Upper lobe of left lung (tissue), 6 donors: Measurements from ENCODE around the gene ANKRD13D. TPM values are rescaled to one million over a fixed set of nuclear protein-coding genes. Genes with fewer than 3 reads are reported as not detected.
A peak's percentile ranks its signal among the peaks of the same experiment; 100 is the strongest.

Source experiments
- ATAC-seq, 2 donors: fragments of 200-7000 bp; cut with Tn5 transposase; one replicate each; pipeline ENCODE4 v1.9.1; 2022; ENCODE audit warnings: mild to moderate bottlenecking in 2 of 2, moderate library complexity in 2 of 2; ENCODE audit not compliant: low FRiP score in 2 of 2
- DNase-seq, 2 donors: peaks; one replicate each; pipeline ENCODE4 v3.0.0-alpha.2; 2019 to 2020
- H3K27ac ChIP-seq, 4 donors: fragments of 200-600 bp; sonication (generic); one replicate each; pipeline ENCODE4 v1.5.1; 2016 to 2019
- H3K27me3 ChIP-seq, 4 donors: fragments of 200-600 bp; sonication (generic); one replicate each; pipeline ENCODE4 v1.5.1; 2017 to 2019
- H3K36me3 ChIP-seq, 4 donors: fragments of 200-600 bp; sonication (generic); one replicate each; pipeline ENCODE4 v1.5.1; 2016 to 2019
- H3K4me1 ChIP-seq, 4 donors: fragments of 200-600 bp; sonication (generic); one replicate each; pipeline ENCODE4 v1.5.1; 2018 to 2019
- H3K4me3 ChIP-seq, 4 donors: fragments of 200-600 bp; sonication (generic); one replicate each; pipeline ENCODE4 v1.5.1; 2017 to 2019; ENCODE audit warnings: mild to moderate bottlenecking in 2 of 4, moderate library complexity in 1 of 4
- H3K9me3 ChIP-seq, 4 donors: fragments of 200-600 bp; sonication (generic); one replicate each; pipeline ENCODE4 v1.5.1; 2018 to 2019
- EP300 ChIP-seq, 4 donors: sonication (generic); formaldehyde crosslinking; IDR thresholded peaks; one replicate each; pipeline ENCODE4 v1.5.1; 2017; ENCODE audit warnings: antibody characterized with exemption in 4 of 4, control low read depth in 2 of 4
- POLR2A ChIP-seq, 4 donors: fragments of 450-650 bp; IDR thresholded peaks; one replicate each; pipeline ENCODE4 v1.5.1; 2016 to 2017; ENCODE audit warnings: antibody characterized with exemption in 4 of 4, mild to moderate bottlenecking in 2 of 4
- POLR2AphosphoS5 ChIP-seq, 2 donors: sonication (generic); formaldehyde crosslinking; IDR thresholded peaks; one replicate each; pipeline ENCODE4 v1.5.1; 2017; ENCODE audit warnings: antibody characterized with exemption in 2 of 2
- WGBS, 2 donors: methylation state at CpG; one replicate each; pipeline ENCODE4 v1.1.5; 2017 to 2018; 5-methylcytosine and 5-hydroxymethylcytosine counted together
- total RNA-seq, 6 donors: library from RNA; depleted of rRNA in 4 of 6; stranded (reverse); fragments of >200 nt in 4 of 6; gene quantifications; one replicate each; pipeline versions ENCODE4 v1.1.0 to v1.2.1, GENCODE V29; 2016 to 2021
- TF ChIP-seq, protein P1 (sequence below), 6 experiments: fragments of 450-650 bp in 4 of 6; fragments of 200-600 bp in 2 of 6; sonication (generic) in 2 of 6; IDR thresholded peaks; one replicate each; pipeline ENCODE4 v1.5.1; 2016 to 2019; ENCODE audit warnings: antibody characterized with exemption in 6 of 6
- donor health status: DM: no; HTN: no; CAD: no; lungs with moderate emphysema.
- donor health status: DM: no; HTN: yes; CAD: no; lungs with severe emphysema.

The ANKRD13D gene
- total RNA-seq, 6 donors from 2014 or later = 47.4 to 221 (median 78.3) TPM

DNA sequence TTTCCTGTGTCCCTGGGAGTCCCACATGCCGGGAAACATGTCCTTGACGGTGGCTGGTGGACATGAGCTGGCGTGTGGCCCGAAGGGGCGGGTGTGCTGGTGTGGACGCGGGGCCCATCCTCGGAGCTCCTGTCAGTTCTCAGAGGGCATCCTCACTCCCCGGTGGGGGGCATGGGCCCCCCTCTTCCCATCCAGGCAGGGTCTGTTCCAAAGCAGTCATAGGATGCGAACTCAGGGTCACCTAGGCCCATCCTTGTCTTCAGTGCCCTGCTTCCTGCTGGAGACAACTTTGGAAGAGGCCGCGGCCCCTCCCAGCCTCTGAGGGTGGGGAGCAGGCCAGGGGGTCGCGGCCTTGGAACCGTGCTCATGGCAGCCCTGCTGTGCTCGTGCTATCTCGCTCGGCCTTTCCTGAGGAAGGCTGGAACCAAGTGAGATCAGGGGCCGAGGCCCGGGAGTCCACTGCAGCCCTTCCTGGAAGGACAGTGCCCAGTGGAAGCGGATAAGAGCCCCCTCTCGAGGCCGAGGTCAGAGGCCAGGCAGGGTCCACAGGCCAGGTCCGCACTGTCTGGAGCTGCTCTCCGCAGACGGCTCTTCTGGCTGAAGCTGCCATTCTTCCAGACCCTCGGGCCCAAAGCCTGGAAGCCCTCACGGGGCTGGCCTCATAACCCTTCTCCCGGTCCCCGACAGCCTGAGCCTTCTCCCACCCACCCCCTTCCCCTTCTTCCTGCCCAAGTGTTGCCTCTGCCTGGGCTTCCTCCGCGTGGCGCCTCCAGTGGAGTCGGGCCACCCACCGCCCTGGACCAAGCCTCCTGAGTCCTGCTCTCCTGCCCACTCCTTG is 14.1 kb upstream of the ANKRD13D start:
- Histone ChIP-seq H3K27ac (peak overlapping the region; percentile 92 to 99 (median 97)), H3K9me3 (no peaks in the 10 kb centered on the region), H3K27me3 (no peaks in the 10 kb centered on the region), H3K36me3 (peaks cover 6 to 24% (median 14%) of the 10 kb centered on the region in 4 donors), H3K4me1 (peaks cover 91 to 100% (median 96%) of the 10 kb centered on the region in 4 donors), H3K4me3 (peak overlapping the region in 1 of 4 donors; percentile 0)
- DNase-seq (peak; percentile 31 to 76), ATAC-seq (no peak)
- 52 to 61% methylated on average over 15 to 24 of the region's 35 CpGs for WGBS, 2 donors
- TF ChIP-seq POLR2A (IDR thresholded peaks at IDR 0.05) = no peak
- peak in 1 of 2 donors; percentile 47 for TF ChIP-seq POLR2AphosphoS5 (IDR thresholded peaks at IDR 0.05)
- no peak for TF ChIP-seq EP300 (IDR thresholded peaks at IDR 0.05)

DNA sequence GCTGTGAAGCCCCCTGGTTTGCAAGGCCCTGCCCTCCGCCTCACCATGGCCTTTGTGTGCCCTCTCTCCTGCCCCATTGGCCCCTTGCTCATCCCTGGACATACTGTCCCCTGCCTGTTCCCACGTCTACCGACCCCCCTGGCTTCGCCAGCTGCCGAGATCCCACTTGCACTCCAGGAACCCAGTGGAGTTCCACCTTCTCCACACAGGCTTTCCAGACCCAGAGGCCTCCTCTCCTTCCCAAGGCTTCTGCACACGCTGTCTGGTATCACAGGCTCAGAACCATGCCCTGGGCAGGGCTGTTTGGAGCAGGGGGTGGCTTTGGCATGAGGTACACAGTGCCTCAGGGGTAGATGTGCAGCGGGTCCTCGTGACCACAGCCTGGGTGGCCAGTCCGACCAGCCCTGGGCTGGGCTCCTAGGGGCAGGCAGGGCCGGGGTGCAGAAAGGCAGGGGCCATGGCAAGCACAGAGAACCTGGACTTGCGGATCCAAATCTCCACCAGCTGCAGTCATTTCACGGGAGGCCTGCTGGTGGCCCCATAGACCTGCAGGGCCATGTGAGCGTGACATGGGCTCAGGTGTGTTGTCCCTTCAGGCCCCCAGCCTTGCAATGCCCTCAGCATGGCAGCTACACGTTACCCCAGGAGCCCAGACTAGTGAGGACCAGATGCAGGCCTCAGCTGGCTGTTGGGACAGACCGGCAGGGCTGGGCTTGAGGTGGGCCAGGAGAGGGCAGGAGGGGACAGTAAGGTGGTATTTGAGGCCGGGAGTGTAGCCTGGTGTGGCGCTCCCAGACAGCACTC is 13.3 kb upstream of the ANKRD13D start:
- WGBS, 2 donors = 81 to 82% methylated on average over 10 to 17 of the region's 17 CpGs
- Histone ChIP-seq H3K27me3 (no peaks in the 10 kb centered on the region), H3K27ac (peak overlapping the region; percentile 92 to 99 (median 97)), H3K9me3 (no peaks in the 10 kb centered on the region), H3K36me3 (peaks cover 12 to 32% (median 22%) of the 10 kb centered on the region in 4 donors), H3K4me3 (peak overlapping the region in 1 of 4 donors; percentile 0), H3K4me1 (peaks cover 83 to 97% (median 91%) of the 10 kb centered on the region in 4 donors)
- no peak for TF ChIP-seq POLR2AphosphoS5 (IDR thresholded peaks at IDR 0.05)
- TF ChIP-seq, protein P1, sequence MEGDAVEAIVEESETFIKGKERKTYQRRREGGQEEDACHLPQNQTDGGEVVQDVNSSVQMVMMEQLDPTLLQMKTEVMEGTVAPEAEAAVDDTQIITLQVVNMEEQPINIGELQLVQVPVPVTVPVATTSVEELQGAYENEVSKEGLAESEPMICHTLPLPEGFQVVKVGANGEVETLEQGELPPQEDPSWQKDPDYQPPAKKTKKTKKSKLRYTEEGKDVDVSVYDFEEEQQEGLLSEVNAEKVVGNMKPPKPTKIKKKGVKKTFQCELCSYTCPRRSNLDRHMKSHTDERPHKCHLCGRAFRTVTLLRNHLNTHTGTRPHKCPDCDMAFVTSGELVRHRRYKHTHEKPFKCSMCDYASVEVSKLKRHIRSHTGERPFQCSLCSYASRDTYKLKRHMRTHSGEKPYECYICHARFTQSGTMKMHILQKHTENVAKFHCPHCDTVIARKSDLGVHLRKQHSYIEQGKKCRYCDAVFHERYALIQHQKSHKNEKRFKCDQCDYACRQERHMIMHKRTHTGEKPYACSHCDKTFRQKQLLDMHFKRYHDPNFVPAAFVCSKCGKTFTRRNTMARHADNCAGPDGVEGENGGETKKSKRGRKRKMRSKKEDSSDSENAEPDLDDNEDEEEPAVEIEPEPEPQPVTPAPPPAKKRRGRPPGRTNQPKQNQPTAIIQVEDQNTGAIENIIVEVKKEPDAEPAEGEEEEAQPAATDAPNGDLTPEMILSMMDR (IDR thresholded peaks at IDR 0.05) = no peak
- TF ChIP-seq EP300 (IDR thresholded peaks at IDR 0.05) = no peak
- no peak for TF ChIP-seq POLR2A (IDR thresholded peaks at IDR 0.05)
- no peak for ATAC-seq
- DNase-seq = peak; percentile 20 to 51

DNA sequence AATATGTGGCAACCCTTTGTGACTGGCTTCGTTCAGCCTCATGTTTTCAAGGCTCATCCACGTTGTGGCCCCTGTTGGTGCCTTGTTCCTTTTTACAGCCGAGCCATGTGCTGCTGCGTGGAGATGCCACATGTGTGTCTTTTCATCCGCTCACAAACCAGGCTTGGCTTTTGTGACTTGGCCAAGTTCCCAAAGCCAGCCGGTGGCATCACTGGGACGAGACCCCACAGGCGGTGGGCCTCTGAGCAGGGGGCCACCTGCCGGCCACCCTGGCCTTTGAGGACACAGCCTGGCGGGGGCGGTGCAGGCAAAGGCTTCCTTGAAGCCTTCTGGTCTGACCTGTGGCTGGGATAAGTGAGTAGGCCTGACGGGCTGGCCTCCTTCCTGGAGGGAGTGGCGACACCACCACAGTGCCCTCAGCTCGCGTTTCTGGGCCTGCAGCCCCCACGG is 12.3 kb upstream of the ANKRD13D start:
- Histone ChIP-seq H3K4me1 (peaks cover 73 to 89% (median 82%) of the 10 kb centered on the region in 4 donors), H3K27ac (peak overlapping the region; percentile 92 to 99 (median 97)), H3K9me3 (no peaks in the 10 kb centered on the region), H3K36me3 (peaks cover 21 to 42% (median 32%) of the 10 kb centered on the region in 4 donors), H3K4me3 (peak overlapping the region in 3 of 4 donors; percentile 6 to 36 (median 33)), H3K27me3 (no peaks in the 10 kb centered on the region)
- TF ChIP-seq, protein P1 (IDR thresholded peaks at IDR 0.05) = peak in 4 of 6 experiments; percentile 28 to 59 (median 44)
- TF ChIP-seq POLR2A (IDR thresholded peaks at IDR 0.05) = no peak
- ATAC-seq (peak; percentile 35 to 48), DNase-seq (peak; percentile 75 to 82)
- WGBS, 2 donors = 33 to 57% methylated on average over 5 to 10 of the region's 16 CpGs

DNA sequence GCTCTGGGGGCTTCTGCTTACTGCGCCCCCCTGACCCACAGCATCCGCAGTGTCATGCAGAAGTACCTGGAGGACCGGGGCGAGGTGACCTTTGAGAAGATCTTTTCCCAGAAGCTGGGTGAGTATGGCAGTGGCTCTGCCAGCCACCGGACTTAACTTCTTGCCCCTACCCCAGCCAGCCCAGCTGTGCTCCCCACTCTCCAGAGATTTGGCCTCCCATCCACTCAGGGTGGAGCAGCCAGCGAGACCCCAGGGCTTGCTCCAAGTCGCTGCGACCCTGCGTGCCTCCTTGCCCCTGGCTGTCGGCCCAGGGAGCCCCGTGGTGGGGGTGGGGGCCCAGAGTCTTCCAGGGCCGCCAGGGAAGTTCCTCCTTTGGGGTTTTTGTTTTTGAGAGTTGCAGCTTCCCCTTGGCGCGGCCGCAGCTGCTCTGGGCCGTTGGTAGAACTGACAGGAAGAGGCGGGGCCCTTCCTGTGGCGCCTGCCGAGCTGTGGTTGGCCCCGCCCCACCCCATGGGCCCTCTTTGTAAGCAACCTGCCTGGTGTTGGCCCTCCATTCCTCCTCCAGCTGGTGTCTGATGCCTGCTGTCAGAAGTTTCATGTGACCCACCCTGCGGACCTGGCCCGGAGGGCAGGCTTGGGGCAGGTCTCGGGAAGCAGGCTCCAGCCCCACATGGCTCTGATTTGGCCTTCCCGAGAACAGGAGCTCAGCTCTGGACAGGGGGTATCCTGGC is 11.7 kb upstream of the ANKRD13D start:
- peak; percentile 88 to 93 for ATAC-seq
- Histone ChIP-seq H3K27ac (peak overlapping the region; percentile 92 to 99 (median 97)), H3K9me3 (no peaks in the 10 kb centered on the region), H3K4me3 (peak overlapping the region in 3 of 4 donors; percentile 6 to 36 (median 33)), H3K27me3 (no peaks in the 10 kb centered on the region), H3K36me3 (peaks cover 27 to 48% (median 38%) of the 10 kb centered on the region in 4 donors), H3K4me1 (peaks cover 68 to 89% (median 78%) of the 10 kb centered on the region in 4 donors)
- WGBS, 2 donors = 13% methylated on average over 5 to 23 of the region's 24 CpGs
- TF ChIP-seq EP300 (IDR thresholded peaks at IDR 0.05) (peak in 1 of 4 donors; percentile 50), POLR2A (IDR thresholded peaks at IDR 0.05) (peak in 1 of 4 donors; percentile 49), POLR2AphosphoS5 (IDR thresholded peaks at IDR 0.05) (peak; percentile 83 to 87)
- TF ChIP-seq, protein P1 (IDR thresholded peaks at IDR 0.05) = no peak
- DNase-seq = peak; percentile 94 to 98
